A673 (cell line): ENCODE measurements around the gene GRID2.

ENCODE experiments used
- EZH2 ChIP-seq: fragments of 200-600 bp; sonication (generic); IDR thresholded peaks from 2 replicates; pipeline ENCODE4 v1.6.1; 2017; ENCODE audit warnings: borderline replicate concordance, low read depth, mild to moderate bottlenecking, mixed read lengths, antibody characterized with exemption, low read length; ENCODE audit not compliant: poor library complexity, severe bottlenecking
- TF ChIP-seq, protein P1 (sequence below): fragments of 300-800, 200-600 bp; sonication (generic); conservative IDR thresholded peaks from 2 replicates; pipeline ENCODE4 v1.5.1; 2017; ENCODE audit warnings: low read depth, mild to moderate bottlenecking, antibody characterized with exemption, low read length, moderate library complexity, mixed read lengths

DNA sequence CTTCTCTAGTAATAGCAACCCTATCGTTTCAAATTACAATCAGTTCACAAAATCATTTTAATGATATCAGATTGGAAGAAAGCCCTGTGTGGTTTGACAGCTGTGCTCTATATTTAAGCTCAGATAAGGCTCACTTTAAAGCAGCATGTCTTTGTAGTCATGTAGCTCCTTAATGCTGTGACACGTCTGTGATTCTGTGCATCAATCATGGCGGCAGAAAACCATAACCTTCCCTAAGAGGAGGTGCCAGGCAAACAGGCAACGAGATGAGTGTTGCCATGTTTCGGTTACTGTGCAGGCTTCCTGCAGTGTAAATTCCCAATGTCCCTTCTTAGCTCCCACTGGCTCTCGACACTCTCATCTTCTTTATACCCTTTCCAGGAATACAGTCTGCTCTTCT lies 212.7 kb downstream of the GRID2 start:
- TF ChIP-seq, protein P1, sequence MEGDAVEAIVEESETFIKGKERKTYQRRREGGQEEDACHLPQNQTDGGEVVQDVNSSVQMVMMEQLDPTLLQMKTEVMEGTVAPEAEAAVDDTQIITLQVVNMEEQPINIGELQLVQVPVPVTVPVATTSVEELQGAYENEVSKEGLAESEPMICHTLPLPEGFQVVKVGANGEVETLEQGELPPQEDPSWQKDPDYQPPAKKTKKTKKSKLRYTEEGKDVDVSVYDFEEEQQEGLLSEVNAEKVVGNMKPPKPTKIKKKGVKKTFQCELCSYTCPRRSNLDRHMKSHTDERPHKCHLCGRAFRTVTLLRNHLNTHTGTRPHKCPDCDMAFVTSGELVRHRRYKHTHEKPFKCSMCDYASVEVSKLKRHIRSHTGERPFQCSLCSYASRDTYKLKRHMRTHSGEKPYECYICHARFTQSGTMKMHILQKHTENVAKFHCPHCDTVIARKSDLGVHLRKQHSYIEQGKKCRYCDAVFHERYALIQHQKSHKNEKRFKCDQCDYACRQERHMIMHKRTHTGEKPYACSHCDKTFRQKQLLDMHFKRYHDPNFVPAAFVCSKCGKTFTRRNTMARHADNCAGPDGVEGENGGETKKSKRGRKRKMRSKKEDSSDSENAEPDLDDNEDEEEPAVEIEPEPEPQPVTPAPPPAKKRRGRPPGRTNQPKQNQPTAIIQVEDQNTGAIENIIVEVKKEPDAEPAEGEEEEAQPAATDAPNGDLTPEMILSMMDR: no peak
- no peak for TF ChIP-seq EZH2
